HFF-Myc (cell line): ENCODE results near the gene ZNF646.

Experiments
- DNase-seq: peaks from one replicate; pipeline ENCODE4 v3.0.0-alpha.2; 2011; ENCODE audit warnings: low read depth; ENCODE audit errors: extremely low read depth
- H3K4me3 ChIP-seq: replicated peaks from 2 replicates; pipeline ENCODE4 v1.5.1; 2011; ENCODE audit warnings: low read depth, mild to moderate bottlenecking, control low read depth, low read length
- TF ChIP-seq, protein P1 (sequence below): IDR thresholded peaks from 2 replicates; pipeline ENCODE4 v1.5.1; 2012; ENCODE audit warnings: mild to moderate bottlenecking, low read depth, low read length, control low read depth; ENCODE audit errors: missing control alignments

Gene ZNF646

DNA sequence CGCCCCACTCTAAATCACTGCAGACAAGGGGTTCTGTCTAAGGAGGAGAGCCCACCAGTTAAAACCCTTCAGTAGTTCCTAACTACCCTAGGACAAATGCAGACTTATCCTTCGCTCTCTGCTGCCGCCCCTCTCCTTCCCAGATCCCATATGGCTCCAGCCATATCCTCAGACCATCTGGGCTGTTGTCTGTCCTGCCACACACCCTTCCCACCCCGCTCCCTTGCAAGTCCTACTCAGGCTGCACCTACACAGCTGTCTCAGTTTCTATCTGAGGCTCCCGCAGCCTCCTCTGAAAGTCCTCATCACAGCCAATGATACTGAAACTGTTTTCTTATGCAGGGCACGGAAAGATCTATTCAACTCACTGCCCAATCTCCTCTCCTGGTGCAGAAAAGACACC is 33.2 kb downstream of the ZNF646 start:
- H3K4me3 ChIP-seq, result no peak overlapping the region; the same call in 1 of the 2 replicates
- TF ChIP-seq, protein P1, sequence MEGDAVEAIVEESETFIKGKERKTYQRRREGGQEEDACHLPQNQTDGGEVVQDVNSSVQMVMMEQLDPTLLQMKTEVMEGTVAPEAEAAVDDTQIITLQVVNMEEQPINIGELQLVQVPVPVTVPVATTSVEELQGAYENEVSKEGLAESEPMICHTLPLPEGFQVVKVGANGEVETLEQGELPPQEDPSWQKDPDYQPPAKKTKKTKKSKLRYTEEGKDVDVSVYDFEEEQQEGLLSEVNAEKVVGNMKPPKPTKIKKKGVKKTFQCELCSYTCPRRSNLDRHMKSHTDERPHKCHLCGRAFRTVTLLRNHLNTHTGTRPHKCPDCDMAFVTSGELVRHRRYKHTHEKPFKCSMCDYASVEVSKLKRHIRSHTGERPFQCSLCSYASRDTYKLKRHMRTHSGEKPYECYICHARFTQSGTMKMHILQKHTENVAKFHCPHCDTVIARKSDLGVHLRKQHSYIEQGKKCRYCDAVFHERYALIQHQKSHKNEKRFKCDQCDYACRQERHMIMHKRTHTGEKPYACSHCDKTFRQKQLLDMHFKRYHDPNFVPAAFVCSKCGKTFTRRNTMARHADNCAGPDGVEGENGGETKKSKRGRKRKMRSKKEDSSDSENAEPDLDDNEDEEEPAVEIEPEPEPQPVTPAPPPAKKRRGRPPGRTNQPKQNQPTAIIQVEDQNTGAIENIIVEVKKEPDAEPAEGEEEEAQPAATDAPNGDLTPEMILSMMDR, result no peak
- DNase-seq, result no peak

DNA sequence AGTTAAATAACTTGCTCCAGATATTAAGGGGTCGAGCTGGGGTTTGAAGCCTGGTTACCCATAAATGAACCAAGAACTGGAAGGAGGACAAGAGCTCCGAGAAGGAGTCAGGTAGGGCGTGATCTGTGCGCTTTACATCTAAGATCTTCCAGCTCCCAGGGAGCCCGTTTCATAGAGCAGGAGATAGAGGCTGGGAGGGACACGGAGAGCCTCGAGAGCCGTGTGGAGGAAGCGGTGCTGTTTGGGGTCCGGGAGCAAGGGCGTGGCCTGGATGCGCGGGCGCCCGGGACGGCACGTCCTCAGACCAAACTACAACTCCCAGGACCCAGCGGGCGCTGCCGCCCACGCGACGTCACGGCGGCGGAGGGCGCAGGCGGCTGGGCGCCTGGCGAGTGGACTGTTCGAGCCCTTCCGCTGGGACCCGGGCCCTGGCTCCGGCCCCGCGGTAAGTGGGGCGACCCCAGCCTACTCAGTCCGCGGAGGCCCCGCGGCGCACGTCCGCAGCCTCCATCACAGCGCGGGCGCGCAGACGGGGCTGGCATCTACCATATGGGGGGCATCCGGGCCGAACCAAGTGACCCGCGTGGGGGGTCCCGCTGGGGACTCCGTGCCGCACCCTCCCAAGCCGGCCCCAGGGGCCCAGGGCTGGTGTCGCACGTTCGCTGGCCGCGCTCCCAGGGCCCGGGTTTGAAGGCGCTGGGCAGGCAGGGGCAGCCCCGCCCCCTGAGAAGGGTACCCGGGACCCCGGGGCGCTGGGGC is 34.0 kb downstream of the ZNF646 start, which contains the start of gene BCKDK:
Gene BCKDK (plus strand): TSS at position 352 of the 759 bp plus-strand sequence. CDS start 838 bp downstream, outside the sequence.
- TF ChIP-seq, protein P1, result no peak
- peak within 1 kb of the TSS; percentile 94 for H3K4me3 ChIP-seq
- DNase-seq, result no peak

DNA sequence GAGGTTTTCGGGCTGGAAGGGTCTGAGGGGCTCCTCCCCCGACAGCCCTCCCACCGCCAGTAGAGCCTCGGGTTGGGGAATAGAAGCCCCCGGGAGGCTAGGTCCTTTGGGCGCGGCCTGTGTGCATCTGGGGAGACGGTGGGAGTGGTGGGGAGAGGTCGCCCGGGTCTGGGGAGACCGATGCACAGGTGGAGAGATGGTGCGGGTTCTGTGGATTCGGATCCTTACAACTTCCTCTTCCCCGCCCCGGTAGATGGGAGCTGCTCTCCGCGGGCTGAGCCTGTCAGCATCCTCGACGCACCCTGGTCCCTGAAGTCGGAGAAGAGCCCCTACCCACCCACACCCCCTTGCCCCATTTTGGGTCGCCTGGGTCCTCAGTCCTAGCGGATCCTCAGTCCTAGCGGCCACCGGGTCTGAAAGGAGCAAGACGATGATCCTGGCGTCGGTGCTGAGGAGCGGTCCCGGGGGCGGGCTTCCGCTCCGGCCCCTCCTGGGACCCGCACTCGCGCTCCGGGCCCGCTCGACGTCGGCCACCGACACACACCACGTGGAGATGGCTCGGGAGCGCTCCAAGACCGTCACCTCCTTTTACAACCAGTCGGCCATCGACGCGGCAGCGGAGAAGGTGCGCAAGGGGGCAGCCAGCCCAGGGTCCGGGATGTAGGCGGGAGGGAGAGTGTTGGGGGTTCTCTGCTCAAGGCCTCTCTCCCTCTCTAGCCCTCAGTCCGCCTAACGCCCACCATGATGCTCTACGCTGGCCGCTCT is 34.8 kb downstream of the ZNF646 start:
- DNase-seq, result no peak
- TF ChIP-seq, protein P1, result no peak
- peak overlapping the region; percentile 94 for H3K4me3 ChIP-seq

DNA sequence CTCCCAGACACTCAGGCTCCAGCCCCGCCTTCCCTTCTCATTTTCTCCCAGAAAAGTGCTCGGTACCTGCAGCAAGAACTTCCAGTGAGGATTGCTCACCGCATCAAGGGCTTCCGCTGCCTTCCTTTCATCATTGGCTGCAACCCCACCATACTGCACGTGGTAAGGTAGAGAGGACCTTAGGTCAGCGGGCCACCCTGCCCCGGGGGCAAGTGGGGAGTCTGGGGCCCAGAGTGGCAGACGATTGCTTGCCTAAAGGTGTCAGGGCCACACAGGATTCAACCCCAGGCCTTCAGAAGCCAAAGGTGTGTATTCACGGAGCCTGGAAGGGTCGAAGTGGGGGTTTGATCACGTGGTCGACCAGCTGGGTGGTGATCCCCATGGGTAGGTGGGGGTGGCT is 35.4 kb downstream of the ZNF646 start:
- TF ChIP-seq, protein P1, result no peak
- peak overlapping the region; percentile 94 for H3K4me3 ChIP-seq
- no peak for DNase-seq

DNA sequence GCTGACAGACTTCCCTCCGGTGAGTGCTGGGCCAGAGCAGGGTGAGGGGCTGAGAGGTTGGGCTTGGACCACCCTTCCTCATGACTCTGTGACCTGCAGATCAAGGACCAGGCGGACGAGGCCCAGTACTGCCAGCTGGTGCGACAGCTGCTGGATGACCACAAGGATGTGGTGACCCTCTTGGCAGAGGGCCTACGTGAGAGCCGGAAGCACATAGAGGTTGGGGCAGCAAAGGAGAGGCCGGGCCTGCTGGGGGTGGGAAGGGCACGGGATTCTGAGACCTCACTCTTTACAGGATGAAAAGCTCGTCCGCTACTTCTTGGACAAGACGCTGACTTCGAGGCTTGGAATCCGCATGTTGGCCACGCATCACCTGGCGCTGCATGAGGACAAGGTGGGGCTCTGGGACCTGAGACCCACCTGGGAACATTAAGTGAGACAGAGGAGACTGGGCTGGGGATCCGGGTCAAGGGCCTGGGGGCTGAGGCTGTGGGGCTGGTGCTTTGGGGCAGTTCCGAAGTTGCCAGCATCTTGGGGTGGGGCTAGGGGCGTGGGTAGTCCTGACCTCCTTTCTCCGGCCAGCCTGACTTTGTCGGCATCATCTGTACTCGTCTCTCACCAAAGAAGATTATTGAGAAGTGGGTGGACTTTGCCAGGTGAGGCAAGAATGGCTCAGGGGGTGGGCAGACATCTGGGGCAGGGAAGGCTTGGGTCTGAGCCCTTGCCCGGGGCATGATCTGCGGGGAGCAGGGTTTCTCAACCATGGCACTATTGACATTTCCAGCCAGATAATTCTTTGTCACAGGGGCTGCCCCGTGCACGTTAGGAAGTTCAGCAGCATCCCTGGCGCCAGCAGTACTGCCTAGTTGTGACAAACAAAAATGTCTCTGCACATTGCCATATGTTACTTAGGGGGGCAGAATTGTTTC is 36.1 kb downstream of the ZNF646 start:
- no peak for DNase-seq
- TF ChIP-seq, protein P1, result no peak
- H3K4me3 ChIP-seq, result no peak overlapping the region

DNA sequence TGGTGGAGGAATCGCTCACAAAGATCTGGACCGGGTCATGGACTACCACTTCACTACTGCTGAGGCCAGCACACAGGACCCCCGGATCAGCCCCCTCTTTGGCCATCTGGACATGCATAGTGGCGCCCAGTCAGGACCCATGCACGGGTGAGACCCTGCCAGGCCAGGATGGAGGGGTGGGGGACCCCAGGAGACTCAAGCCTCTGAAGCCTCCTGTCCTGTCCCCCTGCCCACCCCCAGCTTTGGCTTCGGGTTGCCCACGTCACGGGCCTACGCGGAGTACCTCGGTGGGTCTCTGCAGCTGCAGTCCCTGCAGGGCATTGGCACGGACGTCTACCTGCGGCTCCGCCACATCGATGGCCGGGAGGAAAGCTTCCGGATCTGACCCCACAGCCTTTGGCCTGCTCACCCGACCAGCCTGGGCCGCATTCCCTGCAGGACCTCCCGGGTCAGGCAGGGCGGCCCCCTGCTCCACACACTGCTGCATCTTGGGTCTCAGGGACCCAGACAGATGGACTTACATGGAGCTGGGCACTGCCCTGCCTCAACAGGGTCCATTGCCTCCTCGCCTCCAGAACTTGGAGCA is 37.8 kb downstream of the ZNF646 start:
- TF ChIP-seq, protein P1, result no peak
- DNase-seq, result no peak
- no peak overlapping the region for H3K4me3 ChIP-seq
